ENCODE measurements around the gene BTBD16. TPM values are rescaled to one million over a fixed set of nuclear protein-coding genes. Genes with fewer than 3 reads are reported as not detected.

The BTBD16 gene
- not detected for total RNA-seq

DNA sequence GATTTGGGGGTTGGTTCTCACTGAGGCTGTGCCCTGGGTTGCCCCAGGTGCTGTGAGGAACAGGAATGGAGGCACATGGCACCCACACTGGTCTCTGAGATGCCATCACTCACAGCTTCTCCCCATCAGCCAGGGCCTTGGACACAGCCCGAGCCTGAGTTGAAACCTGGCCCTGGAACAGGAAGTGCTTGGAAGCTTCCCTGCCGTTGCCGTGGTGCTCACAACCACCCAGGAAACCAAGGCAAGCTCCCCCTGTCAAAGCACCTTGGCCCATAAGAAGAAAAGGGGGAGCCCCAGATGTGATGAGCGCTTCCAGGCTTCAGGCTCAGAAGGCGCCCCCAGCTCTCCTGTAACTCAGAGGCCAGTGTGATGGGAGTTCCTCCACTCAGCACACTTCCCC is at the start of gene BTBD16:
Gene BTBD16 (plus strand): TSS at position 221 of the 400 bp plus-strand sequence. CDS start 3,786 bp downstream, outside the sequence.
- Histone ChIP-seq H3K27ac (no peak within 1 kb of the TSS), H3K4me1 (no peaks in the 10 kb centered on the region), H3K9me3 (no peaks in the 10 kb centered on the region), H3K36me3 (replicated peaks in 1 of 2; ENCODE audit: insufficient read depth in 1 of 2, low read depth in 2 of 2) (no peaks in the 10 kb centered on the region), H3K27me3 (no peaks in the 10 kb centered on the region), H3K4me3 (no peak within 1 kb of the TSS)
- WGBS, 2 donors: 65 to 100% methylated on average over 2 to 5 of the region's 5 CpGs
- ATAC-seq (no peak), DNase-seq (no peak)
- TF ChIP-seq, protein P1, sequence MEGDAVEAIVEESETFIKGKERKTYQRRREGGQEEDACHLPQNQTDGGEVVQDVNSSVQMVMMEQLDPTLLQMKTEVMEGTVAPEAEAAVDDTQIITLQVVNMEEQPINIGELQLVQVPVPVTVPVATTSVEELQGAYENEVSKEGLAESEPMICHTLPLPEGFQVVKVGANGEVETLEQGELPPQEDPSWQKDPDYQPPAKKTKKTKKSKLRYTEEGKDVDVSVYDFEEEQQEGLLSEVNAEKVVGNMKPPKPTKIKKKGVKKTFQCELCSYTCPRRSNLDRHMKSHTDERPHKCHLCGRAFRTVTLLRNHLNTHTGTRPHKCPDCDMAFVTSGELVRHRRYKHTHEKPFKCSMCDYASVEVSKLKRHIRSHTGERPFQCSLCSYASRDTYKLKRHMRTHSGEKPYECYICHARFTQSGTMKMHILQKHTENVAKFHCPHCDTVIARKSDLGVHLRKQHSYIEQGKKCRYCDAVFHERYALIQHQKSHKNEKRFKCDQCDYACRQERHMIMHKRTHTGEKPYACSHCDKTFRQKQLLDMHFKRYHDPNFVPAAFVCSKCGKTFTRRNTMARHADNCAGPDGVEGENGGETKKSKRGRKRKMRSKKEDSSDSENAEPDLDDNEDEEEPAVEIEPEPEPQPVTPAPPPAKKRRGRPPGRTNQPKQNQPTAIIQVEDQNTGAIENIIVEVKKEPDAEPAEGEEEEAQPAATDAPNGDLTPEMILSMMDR (IDR thresholded peaks at IDR 0.05): no peak
- intact Hi-C loops (cut with DNase I): no loop called here

DNA sequence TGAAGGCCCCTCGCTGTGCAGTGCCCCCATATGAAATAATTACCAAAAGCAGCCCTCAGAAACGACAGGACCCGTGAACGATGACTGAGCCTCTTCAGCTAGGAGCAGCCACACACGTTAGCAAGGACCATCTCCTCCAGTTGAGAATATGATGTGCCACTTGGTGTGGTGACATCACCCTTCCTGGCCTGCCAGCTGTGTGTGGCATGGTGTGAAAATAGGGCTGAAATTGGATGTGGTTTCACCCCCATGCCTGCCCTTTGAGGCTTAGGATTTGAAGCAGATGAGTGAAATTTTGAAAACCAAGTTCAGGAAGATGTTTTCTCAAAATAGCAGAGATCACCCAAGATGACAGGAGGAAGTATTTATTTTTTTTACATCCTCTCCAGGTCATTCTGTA is 49.1 kb upstream of the BTBD16 start:
- WGBS, 2 donors: 78 to 85% methylated on average over 5 of the region's 5 CpGs
- H3K4me1 ChIP-seq: no peaks in the 10 kb centered on the region
- DNase-seq: no peak
- H3K4me3 ChIP-seq: no peak overlapping the region
- no peaks in the 10 kb centered on the region for H3K9me3 ChIP-seq
- H3K36me3 ChIP-seq (replicated peaks in 1 of 2; ENCODE audit: insufficient read depth in 1 of 2, low read depth in 2 of 2): peaks cover 0 to 7% of the 10 kb centered on the region in 2 donors
- no peaks in the 10 kb centered on the region for H3K27me3 ChIP-seq
- H3K27ac ChIP-seq: no peak overlapping the region
- ATAC-seq: no peak
- TF ChIP-seq, protein P1 (IDR thresholded peaks at IDR 0.05): no peak
- TF ChIP-seq POLR2A (IDR thresholded peaks at IDR 0.05): no peak
- intact Hi-C loops (cut with DNase I): no loop called here

DNA sequence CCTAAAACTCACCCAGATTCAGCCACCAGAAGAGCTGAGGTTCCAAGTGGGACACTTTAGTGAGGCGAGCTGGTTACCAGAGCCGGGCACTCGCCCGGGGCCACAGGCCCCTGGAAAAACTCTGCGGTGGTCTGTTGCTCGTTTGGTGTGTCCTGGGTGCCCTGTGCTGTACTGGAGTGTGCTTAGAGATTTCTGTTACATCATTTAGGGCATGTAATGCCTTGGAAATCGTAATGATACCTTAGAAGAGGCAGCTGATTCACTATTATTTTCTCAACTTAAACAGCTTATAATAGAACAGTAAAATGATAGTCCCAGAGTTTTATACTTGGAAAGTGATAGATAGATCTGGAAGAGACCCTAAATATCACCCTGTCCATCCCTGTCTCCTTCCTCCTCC is 48.5 kb upstream of the BTBD16 start:
- no peak overlapping the region for H3K4me3 ChIP-seq
- no peaks in the 10 kb centered on the region for H3K9me3 ChIP-seq
- WGBS, 2 donors: 79 to 90% methylated on average over 1 to 7 of the region's 7 CpGs
- no peak for TF ChIP-seq POLR2A (IDR thresholded peaks at IDR 0.05)
- TF ChIP-seq, protein P1 (IDR thresholded peaks at IDR 0.05): no peak
- no peak overlapping the region for H3K27ac ChIP-seq
- no peak for DNase-seq
- no peaks in the 10 kb centered on the region for H3K4me1 ChIP-seq
- H3K27me3 ChIP-seq: no peaks in the 10 kb centered on the region
- H3K36me3 ChIP-seq (replicated peaks in 1 of 2; ENCODE audit: insufficient read depth in 1 of 2, low read depth in 2 of 2): peaks cover 0 to 7% of the 10 kb centered on the region in 2 donors
- ATAC-seq: no peak
- intact Hi-C loops (cut with DNase I): no loop called here

DNA sequence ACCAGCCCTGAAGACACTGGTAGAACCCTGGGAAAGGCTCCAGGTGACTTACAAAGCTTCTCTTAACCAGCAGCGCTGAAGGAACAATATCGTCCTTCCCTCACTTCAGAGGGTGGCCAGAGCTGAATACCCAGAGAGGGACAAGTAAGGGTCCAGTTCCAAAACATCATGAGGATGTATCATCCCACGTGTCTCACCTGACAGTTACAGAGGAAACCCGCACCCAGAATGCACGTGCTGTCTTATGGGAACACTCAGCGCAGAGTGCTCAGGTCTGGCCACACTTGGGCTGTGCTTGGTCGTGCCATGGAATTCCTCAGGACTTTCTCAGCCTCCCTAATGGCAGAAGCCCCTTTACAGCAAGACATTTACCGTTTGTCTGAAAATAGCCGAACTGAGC is 46.9 kb upstream of the BTBD16 start:
- DNase-seq: no peak
- peaks cover 0 to 8% of the 10 kb centered on the region in 2 donors for H3K36me3 ChIP-seq (replicated peaks in 1 of 2; ENCODE audit: insufficient read depth in 1 of 2, low read depth in 2 of 2)
- no peaks in the 10 kb centered on the region for H3K9me3 ChIP-seq
- WGBS, 2 donors: 81 to 85% methylated on average over 7 to 9 of the region's 9 CpGs
- TF ChIP-seq POLR2A (IDR thresholded peaks at IDR 0.05): no peak
- TF ChIP-seq, protein P1 (IDR thresholded peaks at IDR 0.05): no peak
- no peak overlapping the region for H3K27ac ChIP-seq
- intact Hi-C loops (cut with DNase I): no loop called here
- no peaks in the 10 kb centered on the region for H3K27me3 ChIP-seq
- ATAC-seq: no peak
- H3K4me3 ChIP-seq: no peak overlapping the region
- no peaks in the 10 kb centered on the region for H3K4me1 ChIP-seq

DNA sequence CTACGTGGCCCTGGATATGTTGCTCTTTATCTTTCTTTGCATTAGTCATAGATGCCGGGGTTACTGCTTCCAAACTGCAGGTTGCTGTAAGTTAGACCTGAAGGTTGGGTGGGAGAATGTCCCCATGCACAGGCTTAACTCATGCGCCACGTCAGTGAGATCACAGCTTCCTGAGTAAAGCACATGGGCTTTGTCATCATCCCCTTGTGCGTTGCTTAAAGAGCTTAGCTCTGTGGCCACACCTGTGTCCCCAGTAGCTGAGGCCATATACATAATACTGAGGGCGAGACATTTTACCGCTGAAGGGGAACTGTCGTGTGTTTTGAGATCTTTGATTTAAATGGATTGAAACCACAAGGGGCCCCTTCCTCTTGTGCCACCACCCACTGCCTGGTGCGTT is 45.8 kb upstream of the BTBD16 start:
- DNase-seq (no peak), ATAC-seq (no peak)
- Histone ChIP-seq H3K4me3 (no peak overlapping the region), H3K9me3 (no peaks in the 10 kb centered on the region), H3K4me1 (no peaks in the 10 kb centered on the region), H3K27ac (no peak overlapping the region), H3K36me3 (replicated peaks in 1 of 2; ENCODE audit: insufficient read depth in 1 of 2, low read depth in 2 of 2) (peaks cover 0 to 11% of the 10 kb centered on the region in 2 donors), H3K27me3 (no peaks in the 10 kb centered on the region)
- TF ChIP-seq POLR2A (IDR thresholded peaks at IDR 0.05): no peak
- TF ChIP-seq, protein P1 (IDR thresholded peaks at IDR 0.05): no peak
- intact Hi-C loops (cut with DNase I): no loop called here
- 85% methylated on average over 8 to 9 of the region's 9 CpGs for WGBS, 2 donors

Measured in body of pancreas (tissue), 4 donors.